Thymus (tissue), 11 donors: ENCODE data around the gene VPS33A. TPM values are rescaled to one million over a fixed set of nuclear protein-coding genes. Genes with fewer than 3 reads are reported as not detected.
A peak's percentile ranks its signal among the peaks of the same experiment; 100 is the strongest.

Experiments used
- DNase-seq, 9 donors: peaks; one replicate each; pipeline ENCODE4 v3.0.0-alpha.2; 2013; ENCODE audit warnings: low spot score in 9 of 9, low read depth in 6 of 9, missing footprints in 1 of 9
- H3K27ac ChIP-seq, 2 donors: one replicate each; pipeline ENCODE4 v1.5.1; 2013; ENCODE audit warnings: control low read depth in 1 of 2, low read depth in 1 of 2, low read length in 1 of 2, mild to moderate bottlenecking in 1 of 2, moderate library complexity in 1 of 2
- H3K27me3 ChIP-seq, 2 donors: one replicate each; pipeline ENCODE4 v1.5.1; 2013; ENCODE audit warnings: low read length in 1 of 2; ENCODE audit not compliant: control insufficient read depth in 2 of 2, insufficient read depth in 1 of 2
- H3K36me3 ChIP-seq, 2 donors: one replicate each; pipeline ENCODE4 v1.5.1; 2013; ENCODE audit warnings: low read length in 1 of 2, mild to moderate bottlenecking in 1 of 2, moderate library complexity in 1 of 2; ENCODE audit not compliant: control insufficient read depth in 2 of 2, insufficient read depth in 2 of 2
- H3K4me1 ChIP-seq, 2 donors: one replicate each; pipeline ENCODE4 v1.5.1; 2013; ENCODE audit warnings: low read length in 2 of 2; ENCODE audit not compliant: control insufficient read depth in 2 of 2, insufficient read depth in 2 of 2
- H3K4me3 ChIP-seq, 2 donors: one replicate each; pipeline ENCODE4 v1.5.1; 2013; ENCODE audit warnings: low read length in 2 of 2, control low read depth in 1 of 2, mild to moderate bottlenecking in 1 of 2
- H3K9me3 ChIP-seq, 2 donors: one replicate each; pipeline ENCODE4 v1.5.1; 2013; ENCODE audit warnings: low read length in 1 of 2, mild to moderate bottlenecking in 1 of 2; ENCODE audit not compliant: control insufficient read depth in 2 of 2, insufficient read depth in 1 of 2
- WGBS: extraction: QIAGEN DNeasy Blood & Tissue Kit; methylation state at CpG from one replicate; pipeline ENCODE4 v1.1.7; 2013; 5-methylcytosine and 5-hydroxymethylcytosine counted together
- polyA plus RNA-seq: library from polyadenylated mRNA; stranded (reverse); fragments of 200-250 nt; gene quantifications from one replicate; pipeline ENCODE4 v1.2.3, GENCODE V29; 2013
- total RNA-seq: library from RNA; stranded (reverse); fragments of 120-200 nt; gene quantifications from one replicate; pipeline ENCODE4 v1.2.4, GENCODE V29; 2013
- donor health status: healthy.

VPS33A gene
- total and polyA plus RNA-seq, 2 donors: 15.8 to 20.3 TPM

- Histone ChIP-seq H3K4me1 (no peaks in the 10 kb centered on the region), H3K36me3 (peaks cover 4 to 7% of the 10 kb centered on the region in 2 donors), H3K27ac (no peak overlapping the region), H3K9me3 (no peaks in the 10 kb centered on the region), H3K27me3 (no peaks in the 10 kb centered on the region), H3K4me3 (no peak overlapping the region)
- 95% methylated on average over 4 of the region's 4 CpGs for WGBS
- DNase-seq: no peak
Measured at GRCh38 chr12:122303068-122303467, 36.8 kb upstream of the VPS33A start.

DNA sequence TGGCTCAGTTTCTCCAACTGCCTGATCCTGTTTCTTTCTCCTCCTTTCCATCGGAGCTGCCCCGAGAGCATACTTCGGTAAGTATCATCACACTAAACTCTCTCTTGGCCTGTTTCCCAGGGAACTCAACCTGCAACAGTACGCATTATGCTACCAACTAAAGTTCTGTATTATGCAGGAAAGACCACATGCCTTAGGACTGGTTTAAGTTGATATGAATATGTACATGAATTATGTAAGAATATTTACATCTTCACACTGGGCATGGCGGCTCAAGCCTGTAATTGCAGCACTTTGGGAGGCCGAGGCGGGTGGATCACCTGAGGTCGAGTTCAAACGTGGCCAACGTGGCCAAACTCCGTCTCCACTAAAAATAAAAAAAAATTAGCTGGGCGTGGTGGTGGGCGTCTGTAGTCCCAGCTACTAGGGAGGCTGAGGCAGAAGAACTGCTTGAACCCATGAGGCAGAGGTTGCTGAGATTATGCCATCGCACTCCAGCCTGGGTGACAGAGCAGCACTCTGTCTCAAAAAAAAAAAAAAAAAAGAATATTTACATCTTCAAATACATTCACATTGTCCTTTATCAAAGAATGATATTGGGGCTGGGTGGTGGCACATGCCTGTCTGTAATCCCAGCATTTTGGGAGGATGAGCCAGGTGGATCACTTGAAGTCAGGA is 31.9 kb upstream of the VPS33A start:
- 98% methylated on average over 14 of the region's 14 CpGs for WGBS
- no peaks in the 10 kb centered on the region for H3K4me1 ChIP-seq
- no peaks in the 10 kb centered on the region for H3K9me3 ChIP-seq
- no peaks in the 10 kb centered on the region for H3K27me3 ChIP-seq
- DNase-seq: no peak
- no peak overlapping the region for H3K4me3 ChIP-seq
- peaks cover 0 to 5% of the 10 kb centered on the region in 2 donors for H3K36me3 ChIP-seq
- no peak overlapping the region for H3K27ac ChIP-seq

GRCh38 chr12:122297494-122297893 is 31.2 kb upstream of the VPS33A start:
- H3K36me3 ChIP-seq: peaks cover 0 to 7% of the 10 kb centered on the region in 2 donors
- WGBS: 98% methylated on average over 9 of the region's 9 CpGs
- no peaks in the 10 kb centered on the region for H3K27me3 ChIP-seq
- H3K4me3 ChIP-seq: no peak overlapping the region
- H3K4me1 ChIP-seq: no peaks in the 10 kb centered on the region
- no peak overlapping the region for H3K27ac ChIP-seq
- no peaks in the 10 kb centered on the region for H3K9me3 ChIP-seq
- no peak for DNase-seq

GRCh38 chr12:122295877-122296276 is 29.6 kb upstream of the VPS33A start:
- H3K9me3 ChIP-seq: no peaks in the 10 kb centered on the region
- H3K36me3 ChIP-seq: peaks cover 0 to 11% of the 10 kb centered on the region in 2 donors
- H3K4me3 ChIP-seq: no peak overlapping the region
- H3K27ac ChIP-seq: no peak overlapping the region
- no peaks in the 10 kb centered on the region for H3K27me3 ChIP-seq
- H3K4me1 ChIP-seq: no peaks in the 10 kb centered on the region
- no peak for DNase-seq

DNA sequence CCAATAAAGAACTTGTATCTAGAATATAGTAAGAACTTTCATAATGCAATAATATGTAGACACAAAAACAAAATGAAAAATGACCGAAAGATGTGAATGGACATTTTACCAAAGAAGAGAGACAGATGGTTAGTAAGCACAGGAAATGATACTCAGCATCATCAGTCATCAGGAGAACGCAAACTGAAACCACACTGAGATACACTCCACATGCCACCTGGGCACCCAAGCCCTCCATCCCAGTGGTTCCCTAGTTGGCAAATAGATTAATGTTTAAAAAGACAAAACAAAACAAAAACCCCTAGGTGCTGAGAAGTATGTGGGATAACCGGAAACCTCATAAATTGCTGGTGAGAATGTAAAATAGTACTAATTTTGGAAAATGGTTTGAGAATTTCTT is 26.8 kb upstream of the VPS33A start:
- 78% methylated on average over 3 of the region's 3 CpGs for WGBS
- H3K27me3 ChIP-seq: no peaks in the 10 kb centered on the region
- no peak overlapping the region for H3K4me3 ChIP-seq
- no peaks in the 10 kb centered on the region for H3K9me3 ChIP-seq
- no peak for DNase-seq
- H3K27ac ChIP-seq: no peak overlapping the region
- peaks cover 0 to 11% of the 10 kb centered on the region in 2 donors for H3K36me3 ChIP-seq
- H3K4me1 ChIP-seq: no peaks in the 10 kb centered on the region

DNA sequence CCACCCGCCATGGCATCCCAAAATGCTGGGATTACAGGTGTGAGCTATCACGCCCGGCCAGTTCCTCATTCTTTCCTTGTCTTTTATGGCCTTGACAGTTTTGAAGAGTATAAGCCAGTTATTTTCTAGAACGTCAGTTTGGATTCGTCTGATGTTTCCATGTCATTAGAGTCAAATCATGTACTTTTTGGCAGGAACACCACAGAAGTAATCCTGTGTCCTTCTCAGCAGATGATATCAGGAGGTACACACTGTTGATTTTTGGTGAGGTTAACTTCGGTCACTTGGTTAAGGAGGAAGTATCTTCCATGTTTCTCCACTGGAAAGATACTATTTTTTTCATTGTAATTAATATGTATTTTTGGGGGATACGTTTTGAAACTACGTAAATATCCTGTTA is 25.1 kb upstream of the VPS33A start:
- Histone ChIP-seq H3K27ac (no peak overlapping the region), H3K27me3 (no peaks in the 10 kb centered on the region), H3K36me3 (peaks cover 0 to 9% of the 10 kb centered on the region in 2 donors), H3K4me1 (no peaks in the 10 kb centered on the region), H3K9me3 (no peaks in the 10 kb centered on the region), H3K4me3 (no peak overlapping the region)
- DNase-seq: no peak
- WGBS: 98% methylated on average over 8 of the region's 8 CpGs

DNA sequence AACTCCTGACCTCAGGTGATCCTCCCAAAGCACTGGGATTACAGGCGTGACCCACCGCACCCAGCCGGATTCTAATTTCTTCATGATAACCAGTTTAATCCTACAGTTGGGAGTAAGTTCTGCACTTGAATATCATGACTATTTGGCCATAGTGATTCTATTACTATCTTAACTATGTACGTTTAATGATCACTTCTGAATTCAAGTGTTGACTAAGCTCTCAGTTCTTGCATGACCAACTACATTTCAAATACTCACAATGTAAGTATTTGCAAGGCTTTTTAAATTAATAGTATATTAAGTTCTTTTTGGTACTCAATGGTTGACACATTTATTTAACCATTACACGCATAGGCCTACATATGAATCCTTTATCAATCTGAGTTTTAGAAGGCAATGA is 17.4 kb upstream of the VPS33A start:
- WGBS: 99% methylated on average over 5 of the region's 5 CpGs
- Histone ChIP-seq H3K4me1 (no peaks in the 10 kb centered on the region), H3K36me3 (peaks cover 2 to 7% of the 10 kb centered on the region in 2 donors), H3K4me3 (no peak overlapping the region), H3K9me3 (no peaks in the 10 kb centered on the region), H3K27me3 (no peaks in the 10 kb centered on the region), H3K27ac (no peak overlapping the region)
- no peak for DNase-seq

DNA sequence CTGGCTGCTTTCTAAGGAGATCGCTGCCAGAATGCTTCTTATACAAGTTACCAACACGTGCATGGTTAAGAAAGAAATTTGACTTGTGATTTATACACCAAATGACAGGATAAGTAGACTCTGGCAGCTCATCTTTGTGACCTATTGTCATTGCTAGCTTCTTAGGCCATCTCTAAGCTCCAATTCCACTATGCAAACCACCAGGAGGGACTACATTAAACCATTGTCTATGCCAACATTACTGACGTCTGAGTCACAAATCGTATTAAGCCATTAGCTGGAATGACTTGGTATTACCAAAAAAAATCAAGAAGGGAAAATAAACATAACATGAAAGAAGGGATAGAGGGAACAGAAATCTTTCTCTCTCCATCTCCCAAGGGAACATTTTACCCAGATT is 15.8 kb upstream of the VPS33A start:
- 96% methylated on average over 4 of the region's 4 CpGs for WGBS
- Histone ChIP-seq H3K4me3 (no peak overlapping the region), H3K36me3 (peaks cover 8 to 11% of the 10 kb centered on the region in 2 donors), H3K27me3 (no peaks in the 10 kb centered on the region), H3K27ac (no peak overlapping the region), H3K9me3 (no peaks in the 10 kb centered on the region), H3K4me1 (no peaks in the 10 kb centered on the region)
- no peak for DNase-seq

DNA sequence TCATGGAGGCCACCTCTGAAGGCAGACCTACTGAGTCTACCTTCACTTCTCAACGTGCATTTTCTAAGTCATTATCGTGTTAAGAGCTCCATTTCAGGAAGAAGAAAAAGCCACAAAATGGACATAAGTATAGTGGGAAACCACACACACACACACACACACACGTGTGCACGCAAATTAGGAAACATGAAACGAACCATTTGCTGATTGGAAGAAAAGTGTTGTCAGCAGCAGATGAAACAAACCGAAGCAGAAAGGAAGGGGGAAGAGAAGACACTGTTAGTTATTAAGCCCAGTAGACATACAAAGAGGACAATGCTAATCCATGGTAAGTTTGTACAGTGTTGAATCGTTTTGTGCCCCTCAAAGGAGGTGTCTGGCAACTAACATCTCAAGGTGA is 9.9 kb upstream of the VPS33A start:
- Histone ChIP-seq H3K27me3 (no peaks in the 10 kb centered on the region), H3K4me1 (no peaks in the 10 kb centered on the region), H3K9me3 (no peaks in the 10 kb centered on the region), H3K36me3 (peaks cover 15 to 16% of the 10 kb centered on the region in 2 donors), H3K4me3 (no peak overlapping the region), H3K27ac (no peak overlapping the region)
- peak in 1 of 9 donors; percentile 12 for DNase-seq
- 77% methylated on average over 7 of the region's 7 CpGs for WGBS
